Measurements from ENCODE around the gene LRPPRC.

Gene LRPPRC

GRCh38 chr2:43905871-43906270, 89.9 kb downstream of the LRPPRC start:
- no peak for DNase-seq

DNA sequence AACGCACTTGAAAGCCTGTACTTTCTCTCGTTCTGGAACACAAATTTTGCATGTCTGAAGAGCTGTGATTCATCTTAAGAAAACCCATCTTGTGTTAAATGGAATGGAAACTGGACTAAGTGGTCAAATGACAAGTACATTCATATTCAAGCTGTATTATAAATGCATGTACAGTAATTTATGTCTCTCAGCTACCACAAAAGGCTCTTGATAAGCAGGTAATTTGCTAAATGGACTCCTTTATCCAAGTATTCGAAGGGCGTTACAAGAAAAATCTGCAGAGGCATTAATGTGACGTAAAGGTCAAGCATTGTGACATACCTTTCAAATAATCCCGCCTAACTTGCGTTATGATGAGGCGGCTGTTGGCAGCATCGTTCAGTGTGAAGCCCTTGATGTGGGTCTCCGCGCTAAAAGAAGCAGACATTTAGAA, 90.4 kb downstream of the LRPPRC start:
- no peak for DNase-seq

DNA sequence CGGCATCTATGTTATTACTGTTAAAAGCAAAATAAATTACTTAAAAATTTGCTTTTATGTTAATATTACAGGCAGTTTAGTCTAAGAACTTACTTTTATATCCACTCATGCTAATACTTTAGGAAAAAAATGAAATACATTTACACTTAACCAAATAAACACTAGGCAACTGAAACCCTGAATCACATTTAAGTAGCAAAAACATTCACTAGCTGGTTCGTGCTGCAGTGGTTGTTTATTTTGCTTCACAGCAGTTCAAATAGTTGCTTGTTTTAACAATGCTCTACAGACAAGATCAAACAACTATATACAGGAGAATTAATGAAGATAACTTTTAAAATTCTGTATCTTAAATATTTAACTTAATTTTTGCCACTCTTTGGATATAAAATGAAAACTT, 96.2 kb downstream of the LRPPRC start:
- no peak for DNase-seq

DNA sequence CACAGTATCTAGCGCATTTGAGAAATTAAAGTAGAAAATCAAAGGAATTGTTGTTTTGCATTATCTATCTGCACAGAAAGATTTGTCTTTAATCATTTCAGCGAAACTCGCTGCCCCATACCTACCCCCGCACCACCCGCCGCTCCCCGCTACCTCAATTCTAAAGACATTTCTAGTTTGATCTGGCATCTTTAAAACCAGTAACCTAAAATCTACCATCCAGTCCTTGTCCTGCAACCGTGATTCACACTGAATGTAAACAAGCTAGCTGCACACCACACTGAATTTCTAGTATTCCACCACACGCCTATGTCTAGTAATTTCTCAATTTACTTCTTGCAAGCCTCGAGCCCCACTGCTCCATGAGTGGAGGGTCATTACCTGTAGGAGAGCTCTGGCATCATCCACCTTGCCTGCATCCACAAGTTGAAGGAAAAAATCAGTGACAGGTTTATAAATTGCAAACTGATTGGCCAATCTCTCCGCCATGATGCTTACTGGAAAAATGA, 96.9 kb downstream of the LRPPRC start:
- DNase-seq: no peak

DNA sequence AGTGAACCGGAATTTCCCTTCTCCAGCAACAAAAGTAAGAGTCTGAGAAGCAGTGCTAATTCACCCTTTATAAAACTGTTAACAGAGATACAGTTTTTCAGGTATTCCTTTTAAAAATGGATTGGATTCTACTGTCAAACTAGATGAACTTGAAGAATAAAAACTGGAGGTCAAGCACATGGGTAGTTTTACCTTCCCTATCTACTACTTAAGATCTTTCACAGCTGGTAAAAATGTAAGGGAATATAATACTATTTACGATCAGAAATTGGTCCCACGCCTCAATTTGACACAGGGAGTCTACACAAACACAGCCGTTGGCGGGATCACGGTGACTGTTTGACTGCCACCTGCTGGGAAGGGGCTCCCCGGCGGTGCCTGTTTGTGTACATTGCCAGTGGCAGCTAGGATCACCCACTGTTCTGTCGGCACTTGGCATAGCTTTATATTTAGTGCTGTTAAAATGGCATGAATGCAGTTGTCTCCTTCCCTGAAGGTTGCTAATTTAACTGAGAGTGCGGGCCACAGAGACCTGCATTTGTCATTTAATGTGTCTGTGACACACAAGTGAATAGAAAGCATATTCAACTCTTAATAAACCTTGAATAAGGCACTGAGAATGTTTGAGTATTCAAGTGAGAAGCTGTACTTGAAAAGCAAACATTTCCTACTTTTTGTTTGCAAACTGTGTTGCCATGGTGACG, 97.5 kb downstream of the LRPPRC start:
- no peak for DNase-seq

- DNase-seq: no peak
Measured at GRCh38 chr2:43897492-43897891, 98.3 kb downstream of the LRPPRC start.

GRCh38 chr2:43896906-43897305, 98.9 kb downstream of the LRPPRC start:
- DNase-seq: no peak

DNA sequence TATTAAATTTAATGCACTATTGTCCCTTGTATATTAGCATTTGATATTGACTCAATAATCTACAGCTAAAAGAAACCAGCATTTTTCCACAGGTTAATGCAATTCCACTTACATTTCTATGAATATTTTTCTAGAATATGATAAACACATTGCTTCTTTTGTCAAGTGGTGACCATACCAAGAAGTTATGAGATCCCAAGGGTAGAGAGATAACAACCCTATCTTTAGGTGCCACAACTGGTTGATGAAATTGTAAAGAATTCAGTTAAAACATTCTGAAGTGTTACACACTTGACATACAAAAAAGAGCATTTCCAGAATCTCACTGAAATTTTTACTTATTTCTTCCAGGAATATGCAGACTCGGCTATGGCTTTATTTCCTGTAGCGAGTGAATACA, 101.0 kb downstream of the LRPPRC start:
- no peak for DNase-seq

GRCh38 chr2:43890855-43891254, 104.9 kb downstream of the LRPPRC start:
- DNase-seq: no peak

DNA sequence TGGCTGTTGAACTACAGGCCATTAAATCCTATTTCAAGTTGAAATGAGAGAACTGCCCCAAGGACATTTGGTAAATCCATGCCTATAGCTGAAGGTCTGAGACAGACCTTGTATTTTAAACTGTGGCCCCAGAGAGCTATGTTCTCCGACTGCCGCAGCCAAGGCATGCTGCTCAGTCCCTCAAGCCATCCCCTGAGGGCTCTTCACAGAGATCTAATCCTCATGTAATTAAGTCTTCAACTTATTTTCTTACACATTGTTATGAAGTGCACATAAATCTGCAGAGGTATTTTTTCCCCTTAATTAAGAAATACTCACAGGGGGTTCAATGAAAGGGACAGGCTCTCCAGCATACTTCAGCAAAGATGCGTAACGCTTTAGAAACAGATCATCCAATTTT, 106.4 kb downstream of the LRPPRC start:
- DNase-seq: no peak

- DNase-seq: no peak
Measured at GRCh38 chr2:43887176-43887575, 108.6 kb downstream of the LRPPRC start.

DNA sequence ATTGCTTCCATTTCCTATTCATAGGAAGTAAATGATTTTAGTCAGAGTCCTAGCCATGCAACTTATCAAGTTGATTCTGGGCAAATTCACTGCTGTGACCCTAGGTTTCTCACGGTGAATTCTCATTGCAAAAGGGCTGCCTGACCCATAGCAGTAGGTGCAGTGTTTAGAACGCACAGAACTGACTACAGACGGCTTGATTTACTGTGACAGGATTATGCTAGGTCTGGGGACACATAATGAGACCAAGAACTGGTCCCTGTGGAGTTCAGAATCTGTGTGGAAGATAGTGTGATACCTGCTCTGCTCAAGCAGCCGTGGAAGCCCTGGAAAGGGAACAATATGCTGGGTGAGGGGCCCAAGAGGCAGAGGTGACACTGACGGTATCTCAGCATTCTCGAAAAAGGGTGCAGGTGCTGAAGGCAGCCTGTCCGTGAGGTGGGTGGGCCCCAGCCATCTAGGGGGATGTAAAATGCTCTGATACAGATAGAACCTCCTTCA, 110.6 kb downstream of the LRPPRC start:
- no peak for DNase-seq

DNA sequence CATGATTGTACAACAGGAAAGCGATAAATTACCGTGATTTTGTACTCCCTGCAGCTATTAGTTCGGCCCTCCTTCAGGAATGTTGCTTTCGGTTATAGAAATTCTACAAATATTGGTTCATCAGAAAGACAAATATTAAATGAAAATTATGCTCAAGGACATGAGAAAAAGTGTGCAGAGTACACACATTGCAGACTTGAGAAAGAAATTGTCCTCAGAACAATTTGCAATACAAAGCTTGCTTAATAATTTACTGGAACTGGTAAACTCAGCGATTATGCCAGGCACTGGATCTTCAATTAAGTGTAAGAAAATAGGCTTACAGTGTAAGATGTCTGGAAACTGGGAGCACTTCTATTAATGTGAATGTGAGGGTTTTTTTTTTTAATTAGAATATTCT, 111.1 kb downstream of the LRPPRC start:
- no peak for DNase-seq

DNA sequence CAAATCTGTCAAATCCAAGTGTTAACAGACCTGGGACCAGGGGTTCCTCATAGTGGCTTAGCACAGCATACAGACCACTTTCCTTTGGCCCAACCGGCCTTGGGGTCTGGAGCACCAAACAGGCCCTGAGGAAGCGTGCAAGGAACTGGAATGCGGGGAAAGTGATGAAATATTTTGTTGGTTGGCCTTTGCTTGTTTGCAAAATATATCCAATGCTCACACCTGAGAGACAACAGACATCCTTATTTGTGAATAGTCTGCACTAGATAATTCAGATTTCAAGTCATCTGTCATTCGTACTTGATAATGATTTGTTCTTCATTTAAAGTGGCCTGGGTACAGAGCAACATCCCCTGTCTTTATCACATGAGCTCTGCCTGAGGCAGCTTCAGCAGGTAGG, 113.5 kb downstream of the LRPPRC start:
- no peak for DNase-seq

GRCh38 chr2:43880952-43881351, 114.8 kb downstream of the LRPPRC start:
- DNase-seq: no peak

DNA sequence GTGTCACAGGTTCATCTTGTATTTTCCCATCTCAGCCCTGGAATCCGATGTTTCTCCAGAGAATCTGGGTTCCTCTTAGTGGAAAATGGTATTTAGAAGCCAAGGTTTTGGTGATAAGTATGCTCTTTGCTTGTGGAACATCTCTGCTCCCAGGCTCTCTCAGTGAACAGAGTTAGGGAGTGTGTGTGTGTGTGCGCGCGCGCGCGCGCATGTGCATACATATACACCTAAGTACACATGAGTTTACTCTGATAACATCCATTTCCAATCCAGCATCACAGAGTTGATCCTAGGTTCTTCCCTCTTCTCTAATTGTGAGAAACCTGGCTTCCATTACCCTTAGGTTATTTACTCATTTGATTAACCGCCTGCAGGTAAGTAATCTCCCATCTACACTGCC, 115.3 kb downstream of the LRPPRC start:
- DNase-seq: no peak

GRCh38 chr2:43879261-43879660, 116.5 kb downstream of the LRPPRC start:
- DNase-seq: no peak

DNA sequence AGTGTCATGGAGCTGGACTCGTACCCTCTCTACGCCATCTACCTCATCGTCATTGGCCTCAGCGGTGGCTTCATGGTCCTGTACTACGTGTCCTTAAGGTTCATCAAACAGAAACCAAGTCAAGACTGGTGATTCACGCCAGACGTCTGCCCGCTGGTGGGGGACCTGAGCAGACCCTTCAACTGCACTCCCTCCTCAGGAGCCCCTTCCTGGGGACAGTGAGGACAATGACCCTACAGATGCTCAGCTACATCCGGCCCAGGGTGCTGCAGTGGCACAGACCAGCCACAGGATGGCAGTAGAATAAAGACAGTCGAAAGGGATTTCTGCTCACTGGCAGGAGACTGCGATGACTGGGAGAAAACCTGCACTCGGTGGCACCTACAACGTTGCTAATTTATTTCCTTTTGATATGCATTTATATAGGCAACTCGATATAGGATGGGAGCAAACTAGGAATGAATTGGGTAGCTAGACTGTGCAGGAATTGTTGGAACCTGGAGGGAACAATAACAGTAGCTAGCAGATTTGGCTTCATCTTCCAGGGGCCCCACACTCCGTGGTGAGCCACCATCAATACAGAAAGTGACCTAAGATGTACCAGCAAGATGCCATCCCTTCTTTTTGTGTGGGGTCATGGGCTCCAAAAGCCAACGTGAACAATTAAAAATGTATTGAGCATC, 117.9 kb downstream of the LRPPRC start:
- DNase-seq: peak; percentile 39 to 53

DNA sequence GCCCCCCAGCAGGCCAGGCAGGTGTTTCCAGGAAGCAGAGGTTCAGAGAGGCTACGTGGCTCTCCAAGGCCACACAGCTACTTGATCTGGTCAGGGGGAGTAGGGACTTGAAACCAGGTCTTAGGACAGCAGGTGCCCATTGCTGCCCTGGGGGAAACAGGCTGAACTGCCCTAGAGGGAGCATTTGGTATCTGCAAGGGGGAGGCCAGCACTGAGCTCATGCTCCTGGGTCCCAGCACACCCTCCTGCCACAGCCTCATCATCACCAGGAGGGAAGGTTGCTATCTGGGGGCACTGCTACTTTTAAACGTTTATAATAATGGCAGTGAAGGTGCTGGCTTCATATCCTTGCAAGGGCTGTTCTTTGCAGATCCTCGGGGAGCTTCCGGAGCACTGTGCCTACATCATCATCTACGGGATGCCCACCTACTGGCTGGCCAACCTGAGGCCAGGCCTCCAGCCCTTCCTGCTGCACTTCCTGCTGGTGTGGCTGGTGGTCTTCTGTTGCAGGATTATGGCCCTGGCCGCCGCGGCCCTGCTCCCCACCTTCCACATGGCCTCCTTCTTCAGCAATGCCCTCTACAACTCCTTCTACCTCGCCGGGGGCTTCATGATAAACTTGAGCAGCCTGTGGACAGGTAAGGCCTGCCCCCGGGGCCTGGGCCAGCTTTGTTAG, 120.9 kb downstream of the LRPPRC start:
- DNase-seq: no peak

DNA sequence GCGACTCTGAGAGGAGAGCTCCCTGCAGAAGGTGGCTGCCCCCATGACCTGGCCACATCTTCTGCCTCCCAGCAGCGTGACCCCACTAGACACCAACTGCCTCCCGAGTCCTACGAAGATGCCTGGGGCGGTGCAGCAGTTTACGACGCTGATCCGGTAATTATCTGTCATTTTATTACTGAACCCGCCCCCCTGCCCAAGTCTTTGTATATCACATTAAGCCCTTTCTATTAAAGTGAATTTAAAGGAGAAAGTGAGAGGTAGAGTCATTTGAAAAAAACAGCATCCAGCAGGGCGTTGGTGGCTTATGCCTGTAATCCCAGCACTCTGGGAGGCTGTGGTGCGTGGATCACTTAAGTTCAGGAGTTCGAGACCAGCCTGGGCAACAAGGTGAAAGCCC, 123.6 kb downstream of the LRPPRC start:
- DNase-seq: no peak

DNA sequence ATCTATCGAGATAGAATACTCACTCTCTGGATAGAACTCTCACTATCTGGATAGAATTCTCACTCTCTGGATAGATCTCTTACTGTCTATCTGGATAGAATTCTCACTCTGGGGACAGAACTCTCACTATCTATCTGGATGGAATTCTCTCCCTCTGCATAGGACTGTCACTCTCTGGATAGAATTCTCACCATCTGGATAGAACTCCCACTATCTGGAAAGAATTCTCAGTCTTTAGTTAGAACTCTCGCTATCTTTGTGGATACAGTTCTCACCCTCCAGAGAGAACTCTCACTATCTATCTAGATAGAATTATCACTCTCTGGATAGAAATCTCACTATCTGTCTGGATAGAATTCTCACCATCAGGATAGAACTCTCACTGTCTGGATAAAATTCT, 140.5 kb downstream of the LRPPRC start:
- no peak for DNase-seq

- DNase-seq: no peak
Measured at GRCh38 chr2:43854671-43855070, 141.1 kb downstream of the LRPPRC start.

GRCh38 chr2:43853141-43854081, 142.4 kb downstream of the LRPPRC start:
- DNase-seq: no peak
